Heart right ventricle (tissue), 16 donors: ENCODE data around the gene RPS17. TPM values are rescaled to one million over a fixed set of nuclear protein-coding genes. Genes with fewer than 3 reads are reported as not detected.

Experiments
- ATAC-seq, 8 donors: fragments of 200-7000 bp; cut with Tn5 transposase; one replicate each; pipeline ENCODE4 v1.9.1; 2020; ENCODE audit warnings: mild to moderate bottlenecking in 8 of 8, moderate library complexity in 8 of 8, moderate number of reproducible peaks in 1 of 8
- DNase-seq, 2 donors: peaks; one replicate each; pipeline ENCODE4 v3.0.0-alpha.2; 2020
- H3K27ac ChIP-seq, 10 donors: fragments of 200-600 bp; sonication (generic) in 2 of 10; one replicate each; pipeline versions ENCODE4 v1.5.0 to v1.8.0; 2020 to 2022; ENCODE audit warnings: mild to moderate bottlenecking in 3 of 10
- H3K27me3 ChIP-seq, 7 donors: fragments of 200-600 bp; one replicate each; pipeline ENCODE4 v1.8.0; 2021 to 2022; ENCODE audit warnings: mild to moderate bottlenecking in 2 of 7
- H3K36me3 ChIP-seq, 9 donors: fragments of 200-600 bp; sonication (generic) in 1 of 9; one replicate each; pipeline versions ENCODE4 v1.5.0 to v1.8.0; 2020 to 2022; ENCODE audit warnings: mild to moderate bottlenecking in 2 of 9
- H3K4me1 ChIP-seq, 9 donors: fragments of 200-600 bp; sonication (generic) in 1 of 9; one replicate each; pipeline versions ENCODE4 v1.5.0 to v1.8.0; 2020 to 2022; ENCODE audit warnings: mild to moderate bottlenecking in 4 of 9
- H3K4me3 ChIP-seq, 10 donors: fragments of 200-600 bp; sonication (generic) in 2 of 10; one replicate each; pipeline versions ENCODE4 v1.5.0 to v1.8.0; 2020 to 2022; ENCODE audit warnings: mild to moderate bottlenecking in 7 of 10, moderate library complexity in 2 of 10
- H3K9me3 ChIP-seq, 11 donors: fragments of 200-600 bp in 10 of 11; sonication (generic) in 2 of 11; one replicate each; pipeline versions ENCODE4 v1.5.0 to v1.8.0; 2013 to 2022; ENCODE audit warnings: mild to moderate bottlenecking in 2 of 11, control low read depth in 1 of 11, moderate library complexity in 1 of 11
- CTCF ChIP-seq, 9 donors: fragments of 200-600 bp; sonication (generic) in 2 of 9; IDR thresholded peaks; one replicate each; pipeline versions ENCODE4 v1.5.0 to v1.8.0; 2021 to 2022; ENCODE audit warnings: antibody characterized with exemption in 9 of 9, mild to moderate bottlenecking in 5 of 9, moderate library complexity in 1 of 9
- WGBS, 2 donors: extraction: QIAGEN DNeasy Blood & Tissue Kit; methylation state at CpG; one replicate each; pipeline ENCODE4 v1.1.7; 2013; ENCODE audit warnings: inconsistent platforms in 1 of 2; 5-methylcytosine and 5-hydroxymethylcytosine counted together
- intact Hi-C, 10 donors: fragments of 100-400 bp; cut with DNase I; formaldehyde crosslinking; loops; one replicate each; pipeline versions ENCODE4 v1.11.1 to v1.14.2; 2022
- polyA plus RNA-seq, 2 donors: library from polyadenylated mRNA; stranded (reverse); fragments of 200-250 nt; gene quantifications; one replicate each; pipeline ENCODE4 v1.2.3, GENCODE V29; 2013
- total RNA-seq, 10 donors: library from RNA; stranded (reverse); fragmentation: NEBNext Ultra II Directional in 3 of 10; extraction: Animal tissue kit (Norgen Biotek cat#: 25700) in 3 of 10; gene quantifications; one replicate each; pipeline versions ENCODE4 v1.2.1 to v1.2.4, GENCODE V29; 2021 to 2023
- donor health status: Arrhythmogenic right ventricular cardiomyopathy.
- donor health status: ischemic (EF 13 %, LVEDD 7.1; RV severe dilation, severe dysfunction).
- donor health status: healthy with polysubstance abuse.
- donor health status: DM: no; HTN: yes; CAD: no.
- donor health status: DM: no; HTN: no; CAD: no.
- donor health status: ischemic (EF 25% LVEDD 6.9; RV normal size, moderate dysfunction).
- donor health status: ischemic (EF 25% LVEDD 5.7; RV mildly dilated, moderate dysfunction).
- donor health status: healthy.
- donor health status: DM: yes; HTN: yes; CAD: no.
- donor health status: Ischemic cardiomyopathy.
- donor health status: ischemic (EF 35%, LVEDD 5.7; RV mildly dilated, moderate dysfunction).
- donor health status: nonischemic (EF 11% LVEDD 7.7; RV severe dilation, severe dysfunction).
- donor health status: DM: yes; HTN: yes; CAD: no.
- donor health status: PGD.
- donor health status: ischemic (EF 29% LVEDD 5.4; RV normal size, mild dysfunction).
- donor health status: nonischemic (EF 23%, LVEDD 6.1; RV moderate dilation, normal function).

The RPS17 gene
- total and polyA plus RNA-seq, 12 donors: 675 to 3,888 (median 778) TPM

GRCh38 chr15:82570721-82571508, 30.7 kb upstream of the RPS17 start:
- ATAC-seq (peak in 1 of 8 donors; percentile 10), DNase-seq (no peak)

GRCh38 chr15:82569834-82570233, 29.6 kb upstream of the RPS17 start:
- H3K27ac ChIP-seq: no peak overlapping the region
- DNase-seq (no peak), ATAC-seq (no peak)
- intact Hi-C loops: no loop called here
- H3K36me3 ChIP-seq: no peaks in the 10 kb centered on the region
- no peak for TF ChIP-seq CTCF (IDR thresholded peaks at IDR 0.05)
- peaks cover 0 to 7% (median 4%) of the 10 kb centered on the region in 7 donors for H3K27me3 ChIP-seq
- 91 to 92% methylated on average over 4 of the region's 4 CpGs for WGBS, 2 donors
- no peak overlapping the region for H3K4me3 ChIP-seq
- no peaks in the 10 kb centered on the region for H3K9me3 ChIP-seq
- H3K4me1 ChIP-seq: peaks cover 0 to 13% (median 7%) of the 10 kb centered on the region in 9 donors

More at GRCh38 chr15:82570721-82571508, 30.7 kb upstream of the RPS17 start:
- intact Hi-C loops: no loop called here
- Histone ChIP-seq H3K27me3 (peaks cover 0 to 10% (median 4%) of the 10 kb centered on the region in 7 donors), H3K36me3 (no peaks in the 10 kb centered on the region), H3K9me3 (no peaks in the 10 kb centered on the region), H3K4me1 (peaks cover 0 to 13% (median 7%) of the 10 kb centered on the region in 9 donors), H3K4me3 (peak overlapping the region in 8 of 10 donors; percentile 31 to 53 (median 50)), H3K27ac (peak overlapping the region in 2 of 10 donors; percentile 39 to 47)
- WGBS, 2 donors: 37 to 47% methylated on average over 7 of the region's 7 CpGs
- TF ChIP-seq CTCF (IDR thresholded peaks at IDR 0.05): no peak

GRCh38 chr15:82568986-82569385, 28.7 kb upstream of the RPS17 start:
- ATAC-seq (no peak), DNase-seq (no peak)
- Histone ChIP-seq H3K27ac (no peak overlapping the region), H3K36me3 (no peaks in the 10 kb centered on the region), H3K27me3 (peaks cover 0 to 4% (median 4%) of the 10 kb centered on the region in 7 donors), H3K4me1 (peaks cover 0 to 13% (median 7%) of the 10 kb centered on the region in 9 donors), H3K4me3 (no peak overlapping the region), H3K9me3 (no peaks in the 10 kb centered on the region)
- TF ChIP-seq CTCF (IDR thresholded peaks at IDR 0.05): no peak
- intact Hi-C loops: no loop called here
- 81 to 86% methylated on average over 5 of the region's 5 CpGs for WGBS, 2 donors

- Histone ChIP-seq H3K27me3 (no peaks in the 10 kb centered on the region), H3K36me3 (no peaks in the 10 kb centered on the region), H3K9me3 (no peaks in the 10 kb centered on the region), H3K4me3 (no peak overlapping the region), H3K27ac (no peak overlapping the region), H3K4me1 (peaks cover 0 to 13% (median 7%) of the 10 kb centered on the region in 9 donors)
- no peak for TF ChIP-seq CTCF (IDR thresholded peaks at IDR 0.05)
- DNase-seq (no peak), ATAC-seq (no peak)
- intact Hi-C loops: no loop called here
- 75 to 81% methylated on average over 2 of the region's 2 CpGs for WGBS, 2 donors
These were observed 27.4 kb upstream of the RPS17 start for GRCh38 chr15:82567661-82568060.
